ENCODE results near the gene AGK. TPM values are rescaled to one million over a fixed set of nuclear protein-coding genes. Genes with fewer than 3 reads are reported as not detected.

AGK gene
- total and polyA plus RNA-seq, 2 of the 8 experiments (the other 6 are each of a cell fraction or from before 2014, with no cell fraction given), result 25.8 to 34.0 TPM

DNA sequence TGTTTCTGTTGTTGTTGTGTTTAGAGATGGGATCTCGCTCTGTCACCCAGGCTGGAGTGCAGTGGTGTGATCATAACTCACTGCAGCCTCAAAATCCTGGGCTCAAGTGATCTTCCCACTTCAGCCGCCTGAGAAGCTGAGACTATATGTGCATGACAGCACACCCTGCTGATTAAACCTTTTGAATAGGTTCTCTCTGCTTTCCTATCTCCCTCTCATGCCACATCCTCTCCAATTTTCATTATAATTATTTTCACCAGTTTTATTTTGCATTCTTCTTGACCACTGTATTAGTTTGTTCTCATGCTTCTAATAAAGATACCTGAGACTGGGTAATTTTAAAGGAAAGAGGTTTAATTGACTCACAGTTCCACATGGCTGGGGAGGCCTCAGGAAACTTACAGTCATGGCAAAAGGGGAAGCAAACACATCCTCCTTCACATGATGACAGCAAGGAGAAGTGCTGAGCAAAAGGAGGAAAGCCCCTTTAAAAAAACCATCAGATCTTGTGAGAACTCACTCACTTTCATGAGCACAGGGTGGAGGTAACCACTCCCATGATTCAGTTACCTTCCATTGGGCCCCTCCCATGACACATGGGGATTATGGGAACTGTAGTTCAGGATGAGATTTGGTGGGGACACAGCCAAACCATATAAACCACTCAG, 12.9 kb downstream of the AGK start:
- ChIA-PET CTCF (ENCODE audit: partially characterized antibody) (interaction anchor here (0.7 kb wide), 1 partner anchor 30 kb away, joined by 3 read pairs; no protein-coding TSS in a partner anchor), POLR2A (ENCODE audit: partially characterized antibody) (interaction anchor here (0.6 to 3.1 kb wide), 2 partner anchors 13 to 52 kb away, joined by 4 to 20 read pairs; partner anchors contain the start of gene AGK)
- H4K91ac ChIP-seq (replicated peaks; ENCODE audit: insufficient read length, low read length), result no peak overlapping the region
- peaks cover 0 to 11% of the 10 kb centered on the region in 2 experiments; a peak in 2 of 4 replicates for H3K79me2 ChIP-seq (ENCODE audit: control insufficient read depth in 1 of 2, insufficient read depth in 2 of 2, low read length in 2 of 2)
- H4K8ac ChIP-seq (ENCODE audit: extremely low read depth, insufficient read depth, low read length), result no peak overlapping the region
- no peak overlapping the region; a peak in 1 of 4 replicates for H3K4me2 ChIP-seq (ENCODE audit: insufficient read depth in 1 of 2, low read depth in 2 of 2, low read length in 2 of 2)
- H2BK12ac ChIP-seq (ENCODE audit: low read depth, low read length), result no peak overlapping the region
- 84% methylated on average over 2 of the region's 2 CpGs; no CpG with 5 or more reads in 1 of the 2 experiments for WGBS, 2 experiments (ENCODE audit: extremely low coverage in 1 of 2, insufficient coverage in 1 of 2, insufficient read length in 1 of 2, insufficient replicate concordance in 2 of 2, low coverage in 1 of 2, low lambda C conversion rate in 2 of 2, missing lambda C conversion rate in 1 of 2)
- H3K27ac ChIP-seq (ENCODE audit: low read depth, low read length), result no peak overlapping the region
- H3K36me3 ChIP-seq (ENCODE audit: control insufficient read depth in 2 of 4, insufficient read depth in 4 of 4, low read length in 3 of 4), result peaks cover 0 to 9% (median 0%) of the 10 kb centered on the region in 4 experiments; a peak in 3 of 8 replicates
- no peak overlapping the region for H2BK120ac ChIP-seq (replicated peaks; ENCODE audit: low read depth, low read length)
- no peak overlapping the region for H3K56ac ChIP-seq (replicated peaks; ENCODE audit: insufficient read length, low read depth, low read length)
- no peak overlapping the region for H2AFZ ChIP-seq (ENCODE audit: low read length)
- no peaks in the 10 kb centered on the region for H3K27me3 ChIP-seq (replicated peaks in 1 of 4; ENCODE audit: control insufficient read depth in 3 of 4, extremely low read depth in 1 of 4, insufficient read depth in 3 of 4, low read length in 3 of 4)
- H2BK15ac ChIP-seq (ENCODE audit: low read length), result no peak overlapping the region
- H3K4ac ChIP-seq (replicated peaks; ENCODE audit: insufficient read length, low read depth, low read length), result no peak overlapping the region
- H2BK5ac ChIP-seq (ENCODE audit: low read depth, low read length), result no peak overlapping the region
- no peak overlapping the region for H3K9ac ChIP-seq (replicated peaks in 1 of 4; ENCODE audit: extremely low read depth in 1 of 4, low read depth in 3 of 4, low read length in 3 of 4)
- H3K14ac ChIP-seq (ENCODE audit: insufficient read length), result no peak overlapping the region
- no peak overlapping the region for H3K23ac ChIP-seq (ENCODE audit: insufficient read length)
- H3K79me1 ChIP-seq (ENCODE audit: low read depth, low read length), result no peaks in the 10 kb centered on the region; the same call in 1 of the 2 replicates
- H2BK20ac ChIP-seq (ENCODE audit: low read length), result no peak overlapping the region
- no peak overlapping the region for H3K4me3 ChIP-seq (ENCODE audit: extremely low read depth in 1 of 4, insufficient read depth in 2 of 4, low read depth in 3 of 4, low read length in 4 of 4)
- H3K4me1 ChIP-seq (replicated peaks in 1 of 4; ENCODE audit: control insufficient read depth in 3 of 4, insufficient read depth in 4 of 4, low read length in 3 of 4), result peaks cover 0 to 2% (median 0%) of the 10 kb centered on the region in 4 experiments; a peak in 2 of 7 replicates
- no peak overlapping the region for H3K18ac ChIP-seq (ENCODE audit: extremely low read depth, low read length)
- DNase-seq (ENCODE audit: low read depth in 1 of 2, low spot score in 2 of 2), result no peak
- no peaks in the 10 kb centered on the region for H4K20me1 ChIP-seq (replicated peaks in 1 of 2; ENCODE audit: control insufficient read depth in 1 of 2, insufficient read depth in 2 of 2, low read length in 2 of 2)
- H2AK5ac ChIP-seq (ENCODE audit: low read depth, low read length), result no peak overlapping the region
- no peaks in the 10 kb centered on the region; a peak in 1 of 4 replicates for H3K9me3 ChIP-seq (ENCODE audit: insufficient read depth in 2 of 2, low read depth in 1 of 2, low read length in 1 of 2)
- no peak overlapping the region for H4K5ac ChIP-seq (ENCODE audit: insufficient read length, low read depth, low read length)
- no peaks in the 10 kb centered on the region for H3K23me2 ChIP-seq (ENCODE audit: low read depth, low read length)
- FAIRE-seq, result peak; percentile 90
- TF ChIP-seq CTBP2 (IDR thresholded peaks at IDR 0.05; ENCODE audit: borderline replicate concordance, insufficient read depth, insufficient read length, low read length), result no peak
- TF ChIP-seq NANOG (IDR thresholded peaks at IDR 0.05; ENCODE audit: insufficient read depth, low read depth, low read length, poor library complexity, severe bottlenecking), result no peak
- TF ChIP-seq, protein P1, sequence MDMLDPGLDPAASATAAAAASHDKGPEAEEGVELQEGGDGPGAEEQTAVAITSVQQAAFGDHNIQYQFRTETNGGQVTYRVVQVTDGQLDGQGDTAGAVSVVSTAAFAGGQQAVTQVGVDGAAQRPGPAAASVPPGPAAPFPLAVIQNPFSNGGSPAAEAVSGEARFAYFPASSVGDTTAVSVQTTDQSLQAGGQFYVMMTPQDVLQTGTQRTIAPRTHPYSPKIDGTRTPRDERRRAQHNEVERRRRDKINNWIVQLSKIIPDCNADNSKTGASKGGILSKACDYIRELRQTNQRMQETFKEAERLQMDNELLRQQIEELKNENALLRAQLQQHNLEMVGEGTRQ (IDR thresholded peaks at IDR 0.05; ENCODE audit: low read length), result no peak
- TF ChIP-seq SIN3A (conservative IDR thresholded peaks at IDR 0.05 in 1 of 2, IDR thresholded peaks at IDR 0.05 in 1 of 2; ENCODE audit: low read depth in 1 of 2, low read length in 2 of 2), result no peak
- peak; percentile 45; the same call in 1 of the 2 replicates for TF ChIP-seq CREB1 (IDR thresholded peaks at IDR 0.05)
- TF ChIP-seq TAF1 (IDR thresholded peaks at IDR 0.05; ENCODE audit: low read depth, low read length), result no peak
- no peak for TF ChIP-seq POLR2AphosphoS5 (IDR thresholded peaks at IDR 0.05; ENCODE audit: low read depth, low read length)
- TF ChIP-seq BCL11A (IDR thresholded peaks at IDR 0.05; ENCODE audit: low read depth in 2 of 2, low read length in 2 of 2), result no peak
- TF ChIP-seq, protein P2, sequence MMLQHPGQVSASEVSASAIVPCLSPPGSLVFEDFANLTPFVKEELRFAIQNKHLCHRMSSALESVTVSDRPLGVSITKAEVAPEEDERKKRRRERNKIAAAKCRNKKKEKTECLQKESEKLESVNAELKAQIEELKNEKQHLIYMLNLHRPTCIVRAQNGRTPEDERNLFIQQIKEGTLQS (IDR thresholded peaks at IDR 0.05; ENCODE audit: insufficient read depth, low read depth, low read length), result no peak
